Left lobe of liver (tissue), 2 donors: ENCODE results near the gene SMIM1. TPM values are rescaled to one million over a fixed set of nuclear protein-coding genes. Genes with fewer than 3 reads are reported as not detected.
"Not testable (repeated sequence)": the region's sequence is repeated elsewhere in the genome, so short reads cannot be mapped to it uniquely, and the experiment has no call there.

ENCODE experiments used
- ATAC-seq: fragments of 200-7000 bp; cut with Tn5 transposase; one replicate; pipeline ENCODE4 v1.9.1; 2020; ENCODE audit warnings: mild to moderate bottlenecking, moderate library complexity
- DNase-seq: peaks from one replicate; pipeline ENCODE4 v3.0.0-alpha.2; 2020; ENCODE audit warnings: low spot score
- total RNA-seq: library from RNA; stranded (reverse); gene quantifications from one replicate; pipeline ENCODE4 v1.2.1, GENCODE V29; 2021
- donor health status: DM: no; HTN: no; CAD: no; lungs with moderate emphysema.
- donor health status: DM: no; HTN: yes; CAD: no.

Gene SMIM1
- total RNA-seq, 1 donor from 2014 or later, result 4.9 TPM

DNA sequence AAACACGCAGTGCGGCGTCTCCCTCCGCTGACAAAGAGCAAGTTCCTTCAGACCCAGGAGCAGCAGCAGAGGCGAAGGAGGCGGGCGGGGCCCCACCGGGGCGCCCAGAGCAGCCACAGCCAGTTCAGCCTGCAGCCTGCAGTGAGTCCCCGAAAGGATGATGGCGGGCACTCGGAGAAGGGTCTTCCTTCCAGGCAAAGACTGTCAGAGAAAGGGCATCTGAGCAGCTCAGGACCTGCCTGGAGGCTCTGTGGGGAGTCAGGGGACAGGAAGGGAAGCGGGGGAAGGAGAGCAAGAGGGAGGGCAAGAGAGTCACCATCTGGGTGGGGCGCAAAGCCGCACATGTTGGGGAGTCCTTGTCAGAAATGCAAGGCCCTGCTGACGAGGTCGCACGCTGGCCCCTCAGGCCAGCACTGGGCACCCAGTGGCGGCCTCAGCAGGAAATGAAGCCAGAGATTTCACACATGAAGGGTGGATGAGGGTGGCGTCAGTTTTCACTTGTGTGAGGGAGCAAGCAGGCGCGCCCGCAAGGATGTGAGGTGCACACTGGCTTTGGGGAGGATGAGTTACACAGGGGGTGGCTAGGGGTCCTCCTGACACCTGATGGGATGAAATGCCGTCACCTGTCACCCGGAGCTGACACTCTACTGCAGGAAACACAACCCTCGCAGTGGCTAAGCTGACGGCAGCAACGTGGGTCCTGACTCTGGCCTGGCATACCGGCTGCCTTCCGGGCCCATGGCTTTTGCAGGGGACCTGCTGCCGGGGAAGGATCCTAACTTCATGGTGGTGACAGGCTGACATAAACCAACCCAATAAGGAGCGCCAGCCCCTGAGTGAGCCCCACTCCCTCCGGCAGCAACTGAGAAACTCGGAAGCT lies 17.1 kb downstream of the SMIM1 start:
- DNase-seq, result no peak
- ATAC-seq, result no peak

DNA sequence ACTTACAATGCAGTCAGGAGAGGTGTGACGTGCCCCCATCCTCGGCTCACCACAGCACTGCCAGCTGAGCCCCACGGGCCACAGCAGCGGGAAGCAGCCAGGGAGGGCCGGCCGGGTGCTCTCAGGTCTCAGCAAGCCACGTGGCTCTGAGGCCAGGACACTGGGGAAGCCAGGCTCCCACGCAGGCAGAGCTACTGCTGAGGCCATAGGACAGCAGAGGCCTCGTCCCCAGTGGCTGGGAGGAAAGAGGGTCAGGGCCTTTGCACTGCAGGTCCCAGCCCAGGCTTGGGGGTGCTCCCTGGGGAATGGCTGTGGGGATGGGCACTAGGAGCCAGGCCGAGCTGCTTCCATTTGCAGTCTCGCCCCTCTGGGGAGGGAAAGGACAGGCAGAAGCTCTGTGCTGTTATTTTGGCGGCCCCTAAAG lies 18.0 kb downstream of the SMIM1 start:
- ATAC-seq, result no peak
- no peak for DNase-seq

DNA sequence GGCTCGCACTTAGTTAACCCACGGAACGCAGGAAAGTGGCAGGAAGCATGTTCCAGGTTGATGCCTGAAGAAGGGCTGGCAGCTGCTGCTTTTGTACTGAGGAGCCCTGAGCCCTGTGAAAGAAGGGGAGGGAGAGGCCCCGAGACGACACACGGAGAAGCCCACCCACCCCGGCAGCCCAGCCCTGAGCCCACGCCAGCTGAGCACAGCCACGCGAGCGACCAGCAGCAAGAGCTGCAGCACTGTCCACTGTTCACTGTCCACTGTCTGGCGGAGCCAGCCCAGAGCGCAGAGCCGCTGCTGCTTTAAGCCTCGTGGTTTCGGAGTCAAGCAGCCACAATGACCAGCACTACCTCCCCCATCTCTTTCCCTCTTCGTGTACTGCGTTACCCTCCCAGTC lies 18.4 kb downstream of the SMIM1 start:
- ATAC-seq, result no peak
- DNase-seq, result no peak

GRCh38 chr1:3795453-3796214 lies 23.1 kb downstream of the SMIM1 start:
- peak; percentile 52 for DNase-seq

DNA sequence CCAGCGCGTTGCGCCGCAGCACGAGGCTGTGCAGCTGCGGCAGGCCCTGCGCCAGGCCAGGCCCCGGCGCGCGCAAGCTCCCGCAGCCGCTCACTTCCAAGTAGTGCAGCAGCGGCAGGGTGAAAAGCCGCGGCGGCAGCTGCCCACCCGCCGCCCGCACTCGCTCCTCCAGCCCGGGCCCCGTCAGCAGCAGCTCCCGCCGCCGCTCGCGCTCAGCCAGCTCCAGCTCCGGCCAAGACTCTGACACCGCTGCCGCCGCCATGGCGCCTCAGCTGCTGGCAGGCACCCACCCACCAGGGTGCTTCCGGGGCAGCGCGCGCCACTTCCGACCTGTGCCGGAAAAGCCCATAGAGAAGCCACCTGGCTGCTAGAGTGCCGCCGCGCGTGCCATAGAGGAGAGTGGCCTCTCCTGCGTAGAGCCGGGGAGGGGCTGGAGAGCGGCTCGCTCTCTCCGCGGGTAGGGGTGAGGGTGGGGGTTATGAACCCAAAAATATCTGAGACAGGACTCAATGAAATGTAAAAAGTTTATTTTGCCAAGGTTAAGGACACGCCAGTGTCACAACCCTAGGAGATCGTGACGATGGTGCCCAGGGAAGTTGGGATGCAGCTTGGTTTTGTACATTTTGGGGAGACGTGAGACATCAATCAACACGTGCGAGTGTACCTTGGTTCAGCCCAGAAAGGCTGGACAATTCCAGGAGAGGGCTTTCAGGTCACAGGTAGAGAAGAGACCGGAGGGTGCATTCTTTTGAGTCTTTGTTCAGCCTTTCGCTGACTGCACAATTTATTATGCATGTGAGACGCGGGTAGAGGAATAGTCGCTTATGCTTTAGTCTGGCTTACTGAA lies 23.9 kb downstream of the SMIM1 start, which contains the start of gene LRRC47:
Gene LRRC47, minus strand, starts transcription at position 284 of the 847 bp plus-strand sequence. Its CDS starts 22 bp downstream, at position 262.
- peak; percentile 99 for ATAC-seq
- peak; percentile 95 for DNase-seq

More at GRCh38 chr1:3795453-3796214, 23.1 kb downstream of the SMIM1 start:
- ATAC-seq, result peak; percentile 42

DNA sequence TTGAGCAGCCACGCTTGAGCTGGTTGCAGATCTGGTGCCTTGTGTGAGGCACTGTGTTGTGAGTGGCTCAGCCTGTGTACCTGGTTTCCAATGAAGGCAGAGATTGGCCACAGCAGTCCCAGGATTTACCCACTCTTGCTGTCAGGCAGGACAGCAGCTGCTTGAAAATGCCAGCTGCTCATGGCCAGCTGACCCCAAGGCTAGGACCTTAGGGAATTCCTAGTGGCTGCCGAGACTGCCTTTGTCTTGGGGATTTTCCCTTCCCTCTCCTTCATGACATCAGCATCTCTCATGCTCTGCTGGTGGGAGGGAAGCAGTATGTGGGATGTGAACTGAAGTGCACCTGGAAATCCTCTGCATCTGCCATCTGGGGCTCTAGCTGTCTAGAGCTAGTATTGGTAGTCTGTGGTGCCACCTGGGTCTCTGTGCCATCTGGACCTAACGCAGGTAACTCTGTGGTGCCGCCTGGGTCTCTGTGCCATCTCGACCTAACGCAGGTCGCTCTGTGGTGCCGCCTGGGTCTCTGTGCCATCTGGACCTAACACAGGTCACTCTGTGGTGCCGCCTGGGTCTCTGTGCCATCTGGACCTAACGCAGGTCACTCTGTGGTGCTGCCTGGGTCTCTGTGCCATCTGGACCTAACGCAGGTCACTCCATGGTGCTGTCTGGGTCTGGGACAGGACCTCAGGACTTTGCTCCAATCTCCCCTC lies 27.6 kb downstream of the SMIM1 start:
- no peak for DNase-seq
- ATAC-seq, result no peak

GRCh38 chr1:3800795-3801194 lies 28.2 kb downstream of the SMIM1 start:
- not testable (repeated sequence) for DNase-seq, ATAC-seq

DNA sequence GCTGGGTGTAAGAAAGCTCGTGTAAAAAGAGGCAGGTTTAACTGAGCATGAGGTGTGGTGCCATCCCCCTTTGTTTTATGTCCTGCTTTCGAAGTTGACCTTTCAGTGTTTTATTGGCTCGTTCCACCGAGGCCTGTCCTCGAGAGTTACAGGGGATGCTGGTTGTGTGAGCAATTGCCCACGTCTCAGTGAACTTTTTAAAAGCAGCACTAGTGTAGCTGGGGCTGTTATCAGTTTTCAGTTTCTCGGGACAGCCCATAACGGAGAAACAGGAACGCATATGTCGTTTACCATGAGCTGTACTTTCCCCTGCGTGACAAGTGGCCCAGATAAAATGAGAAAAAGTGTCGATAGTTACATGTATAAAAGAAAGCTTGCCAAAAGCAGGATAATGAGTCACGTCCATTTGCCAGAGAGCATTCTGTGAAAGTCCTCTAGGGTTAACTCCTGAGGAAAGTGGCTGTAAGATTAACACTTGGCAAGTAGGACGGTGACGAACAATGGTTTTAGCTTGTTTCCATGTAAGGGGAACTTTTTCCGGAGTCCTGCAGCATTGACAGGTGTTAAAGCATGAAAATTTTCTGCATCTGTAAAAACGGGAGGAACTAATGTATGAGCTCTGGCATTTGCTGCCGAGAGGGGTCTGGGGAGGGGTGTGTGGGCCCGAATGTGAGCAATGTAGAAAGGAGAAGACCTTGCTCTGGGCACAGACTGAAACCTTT lies 31.5 kb downstream of the SMIM1 start:
- DNase-seq (no peak), ATAC-seq (no peak)

DNA sequence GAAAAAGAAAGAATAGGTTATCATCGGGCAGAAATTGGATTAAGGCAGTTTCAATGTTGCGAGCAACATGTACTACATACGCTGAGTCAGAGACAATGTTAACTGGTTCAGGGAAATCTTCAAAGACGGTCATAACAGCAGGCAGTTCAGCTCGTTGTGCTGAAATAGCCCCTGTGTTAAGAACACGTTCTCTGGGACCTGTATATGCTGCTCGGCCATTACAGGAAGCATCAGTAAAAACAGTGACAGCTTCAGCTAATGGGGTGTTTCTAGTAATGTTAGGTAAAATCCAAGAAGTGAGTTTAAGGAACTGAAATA lies 32.0 kb downstream of the SMIM1 start:
- not testable (repeated sequence) for DNase-seq, ATAC-seq

GRCh38 chr1:3805038-3805437 lies 32.5 kb downstream of the SMIM1 start:
- ATAC-seq (no peak), DNase-seq (no peak)

DNA sequence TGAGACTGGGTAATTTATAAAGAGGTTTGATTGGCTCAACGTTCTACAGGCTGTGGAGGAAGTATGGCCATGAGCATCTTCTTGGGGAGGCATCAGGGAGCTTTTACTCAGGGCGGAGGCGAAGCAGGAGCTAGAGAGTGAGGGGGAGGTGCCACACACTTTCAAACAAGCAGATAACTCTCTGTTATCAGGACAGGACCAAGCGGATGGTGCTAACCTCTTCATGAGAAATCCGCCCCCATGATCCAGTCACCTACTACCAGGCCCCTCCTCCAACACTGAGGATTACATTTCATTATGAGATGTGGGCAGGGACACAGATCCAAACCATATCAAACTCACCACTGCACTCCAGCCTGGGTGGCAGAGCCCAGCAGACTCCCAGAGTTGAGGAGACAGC lies 35.2 kb downstream of the SMIM1 start:
- no peak for ATAC-seq
- DNase-seq, result no peak

- ATAC-seq, result no peak
These were observed 37.1 kb downstream of the SMIM1 start for GRCh38 chr1:3809680-3810079.

GRCh38 chr1:3810149-3810761 lies 37.7 kb downstream of the SMIM1 start:
- ATAC-seq, DNase-seq: not testable (repeated sequence)

More at GRCh38 chr1:3809680-3810079, 37.1 kb downstream of the SMIM1 start:
- no peak for DNase-seq

GRCh38 chr1:3811595-3811911 lies 39.0 kb downstream of the SMIM1 start:
- DNase-seq, result no peak
- ATAC-seq, result no peak

DNA sequence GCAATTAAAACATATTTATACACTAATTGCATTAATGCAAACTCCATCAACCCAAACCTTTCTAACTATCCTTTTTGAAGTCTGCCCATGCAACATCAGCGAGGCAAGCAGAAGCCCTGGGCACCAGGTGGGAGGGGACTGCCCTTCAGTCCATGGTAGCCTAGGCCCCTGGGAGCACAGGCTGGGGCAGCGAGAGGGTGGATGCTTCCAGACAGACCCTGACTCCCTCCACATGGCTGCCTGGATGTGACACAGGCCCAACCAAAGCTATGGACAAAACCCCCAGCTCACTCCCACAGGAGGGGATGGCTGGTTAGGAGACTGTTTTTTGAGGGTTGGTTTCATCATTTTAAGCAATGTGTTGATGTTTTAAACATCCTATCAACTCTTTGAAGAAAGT lies 41.5 kb downstream of the SMIM1 start:
- ATAC-seq (no peak), DNase-seq (no peak)

DNA sequence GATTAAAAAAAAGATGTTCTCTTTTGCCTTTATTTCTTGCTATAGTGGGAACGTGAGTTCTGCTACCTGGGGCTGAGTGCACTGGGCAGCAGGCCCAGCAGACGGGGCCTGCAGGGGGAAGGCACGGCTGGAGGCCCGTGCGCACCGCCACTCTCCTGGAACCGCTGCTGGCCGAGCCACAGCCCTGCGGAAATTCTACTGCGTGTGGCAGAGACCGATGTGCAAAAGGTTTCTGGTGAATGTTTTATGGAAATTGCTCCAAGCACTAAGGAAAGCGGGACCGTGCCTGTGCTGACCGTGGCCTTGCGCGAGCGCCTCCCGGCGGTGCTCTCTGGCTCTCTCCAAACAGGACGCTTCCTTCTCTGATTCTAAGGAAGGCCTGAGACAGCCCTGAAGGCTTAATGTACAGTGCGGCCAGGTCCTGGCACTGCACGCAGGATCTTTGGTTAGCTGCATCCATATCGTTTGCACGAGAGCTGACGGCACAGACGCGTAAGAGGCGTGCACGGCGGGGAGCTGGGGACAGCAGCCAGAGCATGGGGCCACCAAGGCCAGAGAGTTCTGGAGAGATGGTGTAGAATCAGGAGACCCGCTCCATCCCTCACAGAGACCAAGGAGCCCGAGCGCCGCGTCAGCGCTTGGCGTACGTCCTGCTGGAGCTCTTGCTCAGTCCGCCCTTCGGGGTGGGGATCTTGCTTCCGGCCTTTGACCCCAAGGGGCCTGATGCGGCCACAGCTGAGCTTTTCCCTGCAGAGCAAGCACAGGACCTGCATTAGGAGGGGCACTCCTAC lies 42.4 kb downstream of the SMIM1 start:
- ATAC-seq, result no peak
- no peak for DNase-seq

GRCh38 chr1:3816331-3817137 lies 44.0 kb downstream of the SMIM1 start:
- no peak for DNase-seq
- ATAC-seq, result no peak
